Measurements from ENCODE around the gene DCUN1D5.

- TF ChIP-seq HDAC2 (IDR thresholded peaks at IDR 0.05) (no peak), PCBP1 (IDR thresholded peaks at IDR 0.05; ENCODE audit: low read depth, low read length, poor library complexity, severe bottlenecking) (no peak), MAX (CRISPR knock-in tag; IDR thresholded peaks at IDR 0.05) (no peak), ZSCAN29 (IDR thresholded peaks at IDR 0.05) (no peak)
Observed at GRCh38 chr11:103042161-103042560, 49.8 kb downstream of the DCUN1D5 start.
